Suppressor macrophage (primary cell): ENCODE results near the gene IL23R.
"Not testable (repeated sequence)": the region's sequence is repeated elsewhere in the genome, so short reads cannot be mapped to it uniquely, and the experiment has no call there.

Experiments
- DNase-seq, 4 experiments: peaks; one replicate each; pipeline ENCODE4 v3.0.0-alpha.2; 2020 to 2022
- total RNA-seq, 17 experiments: gene quantifications; one replicate each; lab custom pipeline; 2026; ENCODE audit warnings: mixed read lengths in 6 of 17, inconsistent platforms in 3 of 17; lab: John Stamatoyannopoulos, UW

Gene IL23R
- 0 to 1.9 (median 0.17) reads per million in 17 experiments for total RNA-seq

GRCh38 chr1:67166196-67166595 lies at the start of gene IL23R:
IL23R (plus strand) TSS chr1:67166454; CDS start chr1:67168121, 1,667 bp downstream.
- DNase-seq = peak; percentile 5 to 42 (median 18)

GRCh38 chr1:67118191-67118590 lies 48.1 kb upstream of the IL23R start:
- no peak for DNase-seq

- DNase-seq = no peak
Observed at GRCh38 chr1:67118646-67119045, 47.6 kb upstream of the IL23R start.

GRCh38 chr1:67120855-67121619 lies 45.2 kb upstream of the IL23R start:
- no peak for DNase-seq

- no peak for DNase-seq
Observed at GRCh38 chr1:67124455-67124854, 41.8 kb upstream of the IL23R start.

- DNase-seq = no peak
Observed at GRCh38 chr1:67126111-67126746, 40.0 kb upstream of the IL23R start.

GRCh38 chr1:67126974-67127373 lies 39.3 kb upstream of the IL23R start:
- no peak for DNase-seq

- no peak for DNase-seq
Observed at GRCh38 chr1:67130673-67131072, 35.6 kb upstream of the IL23R start.

GRCh38 chr1:67133177-67133576 lies 33.1 kb upstream of the IL23R start:
- DNase-seq = no peak

GRCh38 chr1:67134695-67135094 lies 31.6 kb upstream of the IL23R start, which contains the start of gene C1orf141:
C1orf141 (minus strand) TSS chr1:67134970; CDS start chr1:67127240, 7,730 bp downstream.
- DNase-seq = peak in 3 of 4 experiments; percentile 2 to 37 (median 35)

- DNase-seq = no peak
Observed at GRCh38 chr1:67135354-67135753, 30.9 kb upstream of the IL23R start.

GRCh38 chr1:67137307-67137753 lies 28.9 kb upstream of the IL23R start:
- no peak for DNase-seq

- no peak for DNase-seq
Observed at GRCh38 chr1:67138813-67139499, 27.3 kb upstream of the IL23R start.

- no peak for DNase-seq
Observed at GRCh38 chr1:67140460-67140859, 25.8 kb upstream of the IL23R start.

GRCh38 chr1:67141832-67142231 lies 24.4 kb upstream of the IL23R start:
- DNase-seq = not testable (repeated sequence)

GRCh38 chr1:67142931-67143330 lies 23.3 kb upstream of the IL23R start:
- DNase-seq = no peak

GRCh38 chr1:67143966-67144365 lies 22.3 kb upstream of the IL23R start:
- DNase-seq = no peak

GRCh38 chr1:67144696-67145095 lies 21.6 kb upstream of the IL23R start:
- DNase-seq = no peak

GRCh38 chr1:67146101-67146500 lies 20.2 kb upstream of the IL23R start:
- no peak for DNase-seq

- no peak for DNase-seq
Observed at GRCh38 chr1:67146539-67146938, 19.7 kb upstream of the IL23R start.

GRCh38 chr1:67147973-67148372 lies 18.3 kb upstream of the IL23R start:
- not testable (repeated sequence) for DNase-seq

- no peak for DNase-seq
Observed at GRCh38 chr1:67148516-67149178, 17.6 kb upstream of the IL23R start.
